HepG2 (cell line): ENCODE results near the gene CCNF. TPM values are rescaled to one million over a fixed set of nuclear protein-coding genes. Genes with fewer than 3 reads are reported as not detected.

Experiments used
- KDM5A ChIP-seq: fragments of 200-600 bp; sonication (generic); IDR thresholded peaks from 2 replicates; pipeline ENCODE4 v1.7.0; 2018; ENCODE audit warnings: antibody characterized with exemption, mild to moderate bottlenecking, low read length, borderline replicate concordance
- POLR2G ChIP-seq: fragments of 200-400 bp; formaldehyde crosslinking; IDR thresholded peaks from 2 replicates; pipeline ENCODE4 v1.6.1; 2018; ENCODE audit warnings: mild to moderate bottlenecking, low read depth, low read length, moderate library complexity
- RAD21 ChIP-seq: fragments of 450-650 bp; formaldehyde crosslinking; IDR thresholded peaks from 2 replicates; pipeline ENCODE4 v1.5.0; 2020; ENCODE audit warnings: mild to moderate bottlenecking
- RFX3 ChIP-seq: IDR thresholded peaks from 2 replicates; pipeline ENCODE4 v1.6.1; 2016; ENCODE audit warnings: missing biosample characterization, missing genetic modification reagents
- SAP130 ChIP-seq: IDR thresholded peaks from 2 replicates; pipeline ENCODE4 v1.6.1; 2016; ENCODE audit warnings: low read depth
- SMYD3 ChIP-seq: sonication (generic); formaldehyde crosslinking; IDR thresholded peaks from 2 replicates; pipeline ENCODE4 v1.8.1; 2023; ENCODE audit warnings: mild to moderate bottlenecking, missing genetic modification reagents
- ZBTB38 ChIP-seq: sonication (generic); formaldehyde crosslinking; IDR thresholded peaks from 2 replicates; pipeline ENCODE4 v1.5.1; 2020; ENCODE audit warnings: mild to moderate bottlenecking, missing genetic modification reagents
- ZNF550 ChIP-seq: sonication (generic); formaldehyde crosslinking; IDR thresholded peaks from 2 replicates; pipeline ENCODE4 v1.4.0; 2020; ENCODE audit warnings: mild to moderate bottlenecking, missing genetic modification reagents, borderline replicate concordance
- ZNF687 ChIP-seq: sonication (generic); formaldehyde crosslinking; IDR thresholded peaks from 2 replicates; pipeline ENCODE4 v1.5.1; 2020; ENCODE audit warnings: mild to moderate bottlenecking, missing genetic modification reagents, moderate library complexity
- polyA plus RNA-seq, 8 experiments: library from polyadenylated mRNA; depleted of rRNA in 3 of 8; stranded (reverse) in 7 of 8; unstranded in 1 of 8; fragments of >200 nt; fragmentation: Illumina TruSeq in 4 of 8; extraction: Trizol in 4 of 8; gene quantifications; 2 replicates each; pipeline versions ENCODE4 v1.2.1 to v1.2.3, GENCODE V29; 2011 to 2016; ENCODE audit warnings: low read depth in 4 of 8, missing spikeins in 1 of 8, mixed read lengths in 1 of 8; ENCODE audit not compliant: insufficient read depth in 1 of 8
- total RNA-seq, 5 experiments: library from RNA; depleted of rRNA; stranded (reverse); fragments of >200 nt; fragmentation: Illumina TruSeq; extraction: Trizol; gene quantifications; 2 replicates each; pipeline ENCODE4 v1.2.3, GENCODE V29; 2016; ENCODE audit warnings: low read depth in 1 of 5
- TF ChIP-seq, protein P1 (sequence below), 2 experiments: fragments of 450-650 bp in 1 of 2; sonication (generic) in 1 of 2; formaldehyde crosslinking in 1 of 2; IDR thresholded peaks; 2 replicates each; pipeline versions ENCODE4 v1.6.1 to v1.8.0; 2016 to 2022; ENCODE audit warnings: antibody characterized with exemption in 1 of 2, mild to moderate bottlenecking in 1 of 2, missing genetic modification reagents in 1 of 2
- TF ChIP-seq, protein P2 (sequence below): sonication (generic); formaldehyde crosslinking; IDR thresholded peaks from 2 replicates; pipeline ENCODE4 v1.5.0; 2020; ENCODE audit warnings: mild to moderate bottlenecking, missing genetic modification reagents

Gene CCNF
- total and polyA plus RNA-seq, 2 of the 13 experiments (the other 11 are each of a cell fraction or from before 2014, with no cell fraction given) = 6.4 to 22.8 TPM

DNA sequence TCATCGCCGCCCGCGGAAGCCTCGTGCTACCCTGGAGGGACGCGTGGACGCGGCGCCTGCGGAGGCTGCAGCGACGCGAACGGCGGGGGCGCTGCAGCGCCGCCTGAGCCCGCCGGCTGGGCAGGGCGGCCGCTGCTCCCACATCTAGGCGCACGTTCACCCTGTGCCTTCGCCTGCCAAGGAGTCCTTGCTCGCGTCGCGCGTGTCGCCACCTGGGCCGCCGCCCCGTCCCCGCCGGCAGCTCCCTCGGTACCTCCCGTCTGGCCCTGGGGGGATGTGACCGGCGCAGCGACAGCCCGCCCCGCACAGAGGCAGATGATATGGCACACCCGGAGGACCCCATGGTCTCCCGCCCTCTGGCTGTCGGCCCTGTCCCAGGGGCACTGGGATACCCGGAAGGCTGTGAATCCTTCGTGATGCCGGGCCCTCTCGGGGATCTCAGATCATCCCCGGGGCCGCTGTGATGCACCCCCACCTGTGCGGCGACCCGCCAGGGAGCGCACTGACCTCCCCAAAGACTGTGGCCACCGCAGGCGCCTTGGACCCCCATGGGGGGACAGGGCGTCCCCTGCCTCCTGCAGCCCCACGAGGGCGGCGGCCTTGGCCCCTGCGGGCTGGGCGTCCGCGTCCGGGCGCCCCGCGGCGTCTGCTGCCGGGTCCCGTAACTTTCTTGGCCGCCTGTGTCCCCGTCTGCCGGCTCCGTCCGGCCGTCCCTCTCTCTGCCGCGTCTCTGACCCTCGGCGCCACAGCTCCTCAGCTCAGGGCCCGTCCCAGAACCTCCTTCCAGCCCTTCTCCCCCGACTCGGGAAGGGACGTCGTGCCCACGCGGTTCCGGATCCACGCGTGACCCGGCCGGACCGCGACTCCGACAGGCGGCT is 45.0 kb downstream of the CCNF start (continued):
- TF ChIP-seq, protein P1, sequence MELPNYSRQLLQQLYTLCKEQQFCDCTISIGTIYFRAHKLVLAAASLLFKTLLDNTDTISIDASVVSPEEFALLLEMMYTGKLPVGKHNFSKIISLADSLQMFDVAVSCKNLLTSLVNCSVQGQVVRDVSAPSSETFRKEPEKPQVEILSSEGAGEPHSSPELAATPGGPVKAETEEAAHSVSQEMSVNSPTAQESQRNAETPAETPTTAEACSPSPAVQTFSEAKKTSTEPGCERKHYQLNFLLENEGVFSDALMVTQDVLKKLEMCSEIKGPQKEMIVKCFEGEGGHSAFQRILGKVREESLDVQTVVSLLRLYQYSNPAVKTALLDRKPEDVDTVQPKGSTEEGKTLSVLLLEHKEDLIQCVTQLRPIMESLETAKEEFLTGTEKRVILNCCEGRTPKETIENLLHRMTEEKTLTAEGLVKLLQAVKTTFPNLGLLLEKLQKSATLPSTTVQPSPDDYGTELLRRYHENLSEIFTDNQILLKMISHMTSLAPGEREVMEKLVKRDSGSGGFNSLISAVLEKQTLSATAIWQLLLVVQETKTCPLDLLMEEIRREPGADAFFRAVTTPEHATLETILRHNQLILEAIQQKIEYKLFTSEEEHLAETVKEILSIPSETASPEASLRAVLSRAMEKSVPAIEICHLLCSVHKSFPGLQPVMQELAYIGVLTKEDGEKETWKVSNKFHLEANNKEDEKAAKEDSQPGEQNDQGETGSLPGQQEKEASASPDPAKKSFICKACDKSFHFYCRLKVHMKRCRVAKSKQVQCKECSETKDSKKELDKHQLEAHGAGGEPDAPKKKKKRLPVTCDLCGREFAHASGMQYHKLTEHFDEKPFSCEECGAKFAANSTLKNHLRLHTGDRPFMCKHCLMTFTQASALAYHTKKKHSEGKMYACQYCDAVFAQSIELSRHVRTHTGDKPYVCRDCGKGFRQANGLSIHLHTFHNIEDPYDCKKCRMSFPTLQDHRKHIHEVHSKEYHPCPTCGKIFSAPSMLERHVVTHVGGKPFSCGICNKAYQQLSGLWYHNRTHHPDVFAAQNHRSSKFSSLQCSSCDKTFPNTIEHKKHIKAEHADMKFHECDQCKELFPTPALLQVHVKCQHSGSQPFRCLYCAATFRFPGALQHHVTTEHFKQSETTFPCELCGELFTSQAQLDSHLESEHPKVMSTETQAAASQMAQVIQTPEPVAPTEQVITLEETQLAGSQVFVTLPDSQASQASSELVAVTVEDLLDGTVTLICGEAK (IDR thresholded peaks at IDR 0.05) = no peak
- TF ChIP-seq, protein P1 (CRISPR knock-in tag; IDR thresholded peaks at IDR 0.05) = peak; percentile 36; the same call in 1 of the 2 replicates
- peak; percentile 47 for TF ChIP-seq ZBTB38 (CRISPR knock-in tag)
- no peak for TF ChIP-seq SMYD3 (CRISPR knock-in tag)
- TF ChIP-seq ZNF550 (CRISPR knock-in tag) = no peak
- no peak for TF ChIP-seq KDM5A
- TF ChIP-seq RAD21 (CRISPR knock-in tag) = peak; percentile 75
- TF ChIP-seq POLR2G = 0 out of 2 replicates have a peak, but pooled peaks have one; percentile 18
- peak; percentile 42; the same call in 1 of the 2 replicates for TF ChIP-seq SAP130 (CRISPR knock-in tag)
- TF ChIP-seq RFX3 (CRISPR knock-in tag) = no peak
- peak; percentile 78 for TF ChIP-seq ZNF687 (CRISPR knock-in tag)
- TF ChIP-seq, protein P2, sequence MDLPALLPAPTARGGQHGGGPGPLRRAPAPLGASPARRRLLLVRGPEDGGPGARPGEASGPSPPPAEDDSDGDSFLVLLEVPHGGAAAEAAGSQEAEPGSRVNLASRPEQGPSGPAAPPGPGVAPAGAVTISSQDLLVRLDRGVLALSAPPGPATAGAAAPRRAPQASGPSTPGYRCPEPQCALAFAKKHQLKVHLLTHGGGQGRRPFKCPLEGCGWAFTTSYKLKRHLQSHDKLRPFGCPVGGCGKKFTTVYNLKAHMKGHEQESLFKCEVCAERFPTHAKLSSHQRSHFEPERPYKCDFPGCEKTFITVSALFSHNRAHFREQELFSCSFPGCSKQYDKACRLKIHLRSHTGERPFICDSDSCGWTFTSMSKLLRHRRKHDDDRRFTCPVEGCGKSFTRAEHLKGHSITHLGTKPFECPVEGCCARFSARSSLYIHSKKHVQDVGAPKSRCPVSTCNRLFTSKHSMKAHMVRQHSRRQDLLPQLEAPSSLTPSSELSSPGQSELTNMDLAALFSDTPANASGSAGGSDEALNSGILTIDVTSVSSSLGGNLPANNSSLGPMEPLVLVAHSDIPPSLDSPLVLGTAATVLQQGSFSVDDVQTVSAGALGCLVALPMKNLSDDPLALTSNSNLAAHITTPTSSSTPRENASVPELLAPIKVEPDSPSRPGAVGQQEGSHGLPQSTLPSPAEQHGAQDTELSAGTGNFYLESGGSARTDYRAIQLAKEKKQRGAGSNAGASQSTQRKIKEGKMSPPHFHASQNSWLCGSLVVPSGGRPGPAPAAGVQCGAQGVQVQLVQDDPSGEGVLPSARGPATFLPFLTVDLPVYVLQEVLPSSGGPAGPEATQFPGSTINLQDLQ (CRISPR knock-in tag) = peak; percentile 15; the same call in 1 of the 2 replicates
